Ovary (tissue), 10 donors: ENCODE measurements around the gene VGLL1. TPM values are rescaled to one million over a fixed set of nuclear protein-coding genes. Genes with fewer than 3 reads are reported as not detected.
A peak's percentile ranks its signal among the peaks of the same experiment; 100 is the strongest.

ENCODE experiments used
- DNase-seq, 5 donors: peaks; one replicate each; pipeline ENCODE4 v3.0.0-alpha.2; 2019 to 2020
- H3K27ac ChIP-seq, 2 donors: fragments of 200-600 bp; one replicate each; pipeline versions ENCODE4 v1.5.1 to v1.8.0; 2019 to 2022
- H3K27me3 ChIP-seq: fragments of 200-600 bp; one replicate; pipeline ENCODE4 v1.8.0; 2022
- H3K36me3 ChIP-seq: fragments of 200-600 bp; sonication (generic); one replicate; pipeline ENCODE4 v1.5.1; 2019
- H3K4me1 ChIP-seq: one replicate; pipeline ENCODE4 v1.8.1; 2013; ENCODE audit warnings: mild to moderate bottlenecking, moderate library complexity; ENCODE audit not compliant: insufficient read depth
- H3K4me3 ChIP-seq: fragments of 200-600 bp; sonication (generic); one replicate; pipeline ENCODE4 v1.5.1; 2017
- H3K9me3 ChIP-seq, 2 donors: fragments of 200-600 bp in 1 of 2; sonication (generic) in 1 of 2; one replicate each; pipeline versions ENCODE4 v1.5.1 to v1.8.1; 2013 to 2019; ENCODE audit warnings: mild to moderate bottlenecking in 1 of 2, moderate library complexity in 1 of 2
- EP300 ChIP-seq: sonication (generic); formaldehyde crosslinking; IDR thresholded peaks from one replicate; pipeline ENCODE4 v1.6.1; 2017; ENCODE audit warnings: antibody characterized with exemption
- POLR2A ChIP-seq: fragments of 450-650 bp; IDR thresholded peaks from one replicate; pipeline ENCODE4 v1.6.1; 2017; ENCODE audit warnings: antibody characterized with exemption, mild to moderate bottlenecking, moderate library complexity
- WGBS, 3 donors: extraction: QIAGEN DNeasy Blood & Tissue Kit in 1 of 3; methylation state at CpG; one replicate each; pipeline versions ENCODE4 v1.1.5 to v1.1.7; 2013 to 2017; 5-methylcytosine and 5-hydroxymethylcytosine counted together
- intact Hi-C, 4 donors: fragments of 100-400 bp; cut with DNase I; formaldehyde crosslinking; loops; one replicate each; pipeline versions ENCODE4 v1.11.0 to v1.15.1; 2022 to 2023
- long read RNA-seq, 3 donors: library from polyadenylated mRNA in 2 of 3; unstranded in 2 of 3; transcript quantifications; one replicate each; pipeline ENCODE4 v2.0.0 and lab custom pipeline, GENCODE V29; 2021 to 2026
- polyA plus RNA-seq, 2 donors: library from polyadenylated mRNA; stranded (reverse); fragments of 200-250 nt in 1 of 2; fragments of 350-450 nt in 1 of 2; fragmentation: Illumina TruSeq in 1 of 2; extraction: RNeasy Lipid Tissue Mini Kit (QIAGEN cat#74804) in 1 of 2; gene quantifications; one replicate each; pipeline ENCODE4 v1.2.3, GENCODE V29; 2013 to 2014
- total RNA-seq, 7 donors: library from RNA; depleted of rRNA in 2 of 7; stranded (reverse); fragments of >200 nt in 2 of 7; fragmentation: NEBNext Ultra II Directional in 3 of 7; extraction: Animal tissue kit (Norgen Biotek cat#: 25700) in 3 of 7; gene quantifications; one replicate each; pipeline versions ENCODE4 v1.1.0 to v1.2.4, GENCODE V29; 2016 to 2023
- TF ChIP-seq, protein P1 (sequence below), 3 donors: fragments of 450-650 bp in 2 of 3; fragments of 200-600 bp in 1 of 3; IDR thresholded peaks; one replicate each; pipeline versions ENCODE4 v1.5.1 to v1.8.0; 2016 to 2022; ENCODE audit warnings: antibody characterized with exemption in 3 of 3, mild to moderate bottlenecking in 1 of 3
- donor health status: DM: no; HTN: no; CAD: no; lungs with moderate emphysema.
- donor health status: DM: no; HTN: no; CAD: no.
- donor health status: Bipolar disorder and iron deficiency.
- donor health status: DM: yes; HTN: yes; CAD: no.
- donor health status: DM: no; HTN: no; CAD: no.
- donor health status: DM: yes; HTN: yes; CAD: no.

The VGLL1 gene, protein sequence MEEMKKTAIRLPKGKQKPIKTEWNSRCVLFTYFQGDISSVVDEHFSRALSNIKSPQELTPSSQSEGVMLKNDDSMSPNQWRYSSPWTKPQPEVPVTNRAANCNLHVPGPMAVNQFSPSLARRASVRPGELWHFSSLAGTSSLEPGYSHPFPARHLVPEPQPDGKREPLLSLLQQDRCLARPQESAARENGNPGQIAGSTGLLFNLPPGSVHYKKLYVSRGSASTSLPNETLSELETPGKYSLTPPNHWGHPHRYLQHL
- 1 to 10 TPM in 1 of 7 donors, under 1 TPM in 2, not detected in 4; 0.36 to 1.6 (median 0.92) TPM for total RNA-seq
- polyA plus RNA-seq: not detected
- long read RNA-seq, donor 1: 0 reads
- long read RNA-seq, donor 2: 0 reads
- long read RNA-seq, donor 3, partial matches to known transcripts: 0 of 1 reads
- long read RNA-seq, donor 3, other reads (novel, unspliced or antisense): 0 of 1 reads

DNA sequence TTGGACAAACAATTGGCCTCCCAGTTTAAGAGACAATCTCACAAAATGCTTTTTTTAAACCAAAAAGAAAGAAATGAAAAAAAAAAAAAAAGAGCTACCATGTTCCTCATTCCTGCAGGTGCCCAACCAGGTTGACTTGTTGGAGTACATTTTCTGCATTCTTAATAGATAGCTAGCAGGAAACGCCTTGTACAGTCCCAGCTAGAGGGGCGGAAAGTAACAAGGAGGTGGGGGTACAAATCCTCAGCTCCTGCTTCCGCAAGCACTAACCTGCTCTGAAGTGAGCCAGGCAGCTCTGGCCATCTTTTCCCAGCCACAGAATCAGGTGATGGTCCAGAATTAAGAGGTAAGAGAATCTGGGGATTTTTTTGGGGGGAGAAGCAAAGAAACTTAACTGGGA, at the start of gene VGLL1:
TSS of gene VGLL1 (plus strand) at position 265 of the 400 bp plus-strand sequence. CDS start 3,806 bp downstream, outside the sequence.
- 81 to 91% (median 87%) methylated on average over 3 of the region's 3 CpGs for WGBS, 3 donors

DNA sequence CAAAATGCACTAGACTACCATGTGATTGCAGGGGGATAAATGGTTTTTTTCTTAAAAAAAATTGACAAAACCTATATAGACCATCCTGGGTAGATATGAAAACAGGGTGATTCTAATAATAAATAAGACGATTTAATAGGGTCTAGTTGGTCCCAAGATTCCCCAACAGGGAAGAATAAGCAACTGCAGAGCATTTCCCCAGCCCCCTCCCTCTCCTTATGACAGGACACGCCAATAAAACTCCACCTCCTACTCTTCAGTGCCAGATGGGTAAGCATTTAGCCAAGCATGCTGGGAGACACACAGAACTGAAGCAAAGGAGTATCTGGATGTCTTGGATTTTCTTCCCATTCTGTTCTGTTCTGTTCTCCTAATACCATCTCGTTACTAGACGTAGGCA, 44.4 kb upstream of the VGLL1 start, which contains the start of gene BRS3:
TSS of gene BRS3 (plus strand) at position 301 of the 400 bp plus-strand sequence. CDS start 168 bp downstream, outside the sequence.
- H3K27me3 ChIP-seq: no peaks in the 10 kb centered on the region
- TF ChIP-seq POLR2A (no peak), EP300 (no peak)
- TF ChIP-seq, protein P1, sequence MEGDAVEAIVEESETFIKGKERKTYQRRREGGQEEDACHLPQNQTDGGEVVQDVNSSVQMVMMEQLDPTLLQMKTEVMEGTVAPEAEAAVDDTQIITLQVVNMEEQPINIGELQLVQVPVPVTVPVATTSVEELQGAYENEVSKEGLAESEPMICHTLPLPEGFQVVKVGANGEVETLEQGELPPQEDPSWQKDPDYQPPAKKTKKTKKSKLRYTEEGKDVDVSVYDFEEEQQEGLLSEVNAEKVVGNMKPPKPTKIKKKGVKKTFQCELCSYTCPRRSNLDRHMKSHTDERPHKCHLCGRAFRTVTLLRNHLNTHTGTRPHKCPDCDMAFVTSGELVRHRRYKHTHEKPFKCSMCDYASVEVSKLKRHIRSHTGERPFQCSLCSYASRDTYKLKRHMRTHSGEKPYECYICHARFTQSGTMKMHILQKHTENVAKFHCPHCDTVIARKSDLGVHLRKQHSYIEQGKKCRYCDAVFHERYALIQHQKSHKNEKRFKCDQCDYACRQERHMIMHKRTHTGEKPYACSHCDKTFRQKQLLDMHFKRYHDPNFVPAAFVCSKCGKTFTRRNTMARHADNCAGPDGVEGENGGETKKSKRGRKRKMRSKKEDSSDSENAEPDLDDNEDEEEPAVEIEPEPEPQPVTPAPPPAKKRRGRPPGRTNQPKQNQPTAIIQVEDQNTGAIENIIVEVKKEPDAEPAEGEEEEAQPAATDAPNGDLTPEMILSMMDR (IDR thresholded peaks at IDR 0.05): no peak
- H3K36me3 ChIP-seq: no peaks in the 10 kb centered on the region
- 54 to 69% (median 56%) methylated on average over 4 of the region's 4 CpGs for WGBS, 3 donors
- no peak within 1 kb of the TSS for H3K27ac ChIP-seq
- H3K4me1 ChIP-seq: no peaks in the 10 kb centered on the region
- intact Hi-C loops: loop anchor here in 1 of 4 donors (10.0 kb wide), 1 partner anchor 223 kb away; no protein-coding TSS in a partner anchor
- no peaks in the 10 kb centered on the region for H3K9me3 ChIP-seq
- no peak for DNase-seq
- H3K4me3 ChIP-seq: no peak within 1 kb of the TSS

More for the DNA sequence above, at the start of gene VGLL1:
- intact Hi-C loops: no loop called here
- Histone ChIP-seq H3K27me3 (no peaks in the 10 kb centered on the region), H3K27ac (no peak within 1 kb of the TSS), H3K36me3 (no peaks in the 10 kb centered on the region), H3K4me3 (no peak within 1 kb of the TSS), H3K4me1 (no peaks in the 10 kb centered on the region), H3K9me3 (no peaks in the 10 kb centered on the region)
- no peak for TF ChIP-seq EP300
- no peak for DNase-seq

DNA sequence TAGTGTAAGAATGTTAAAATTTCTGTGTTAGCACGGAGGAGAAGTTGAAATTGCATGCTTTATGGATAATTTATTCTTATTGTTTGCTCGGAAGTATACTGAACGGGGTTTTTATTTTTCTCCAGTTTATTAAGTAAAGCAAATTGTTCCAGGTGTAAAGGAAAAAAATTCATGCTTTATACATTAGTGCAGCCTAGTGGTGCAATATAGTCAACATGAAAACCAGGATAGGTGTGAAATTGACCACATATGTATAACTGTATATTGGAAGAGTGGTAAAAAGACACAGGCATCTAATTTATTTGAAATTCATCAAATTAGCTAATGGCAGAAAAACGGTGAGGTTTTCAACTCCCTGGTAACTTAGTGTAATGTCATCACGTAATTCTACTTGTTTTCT, 43.3 kb upstream of the VGLL1 start:
- TF ChIP-seq, protein P1 (IDR thresholded peaks at IDR 0.05): peak in 1 of 3 donors; percentile 7
- TF ChIP-seq EP300 (no peak), POLR2A (no peak)
- Histone ChIP-seq H3K4me3 (no peak overlapping the region), H3K9me3 (no peaks in the 10 kb centered on the region), H3K4me1 (no peaks in the 10 kb centered on the region), H3K36me3 (no peaks in the 10 kb centered on the region), H3K27ac (no peak overlapping the region), H3K27me3 (no peaks in the 10 kb centered on the region)
- DNase-seq: no peak
- 26 to 31% (median 27%) methylated on average over 5 of the region's 5 CpGs for WGBS, 3 donors
- intact Hi-C loops: loop anchor here in 1 of 4 donors (10.0 kb wide), 1 partner anchor 224 kb away; no protein-coding TSS in a partner anchor

DNA sequence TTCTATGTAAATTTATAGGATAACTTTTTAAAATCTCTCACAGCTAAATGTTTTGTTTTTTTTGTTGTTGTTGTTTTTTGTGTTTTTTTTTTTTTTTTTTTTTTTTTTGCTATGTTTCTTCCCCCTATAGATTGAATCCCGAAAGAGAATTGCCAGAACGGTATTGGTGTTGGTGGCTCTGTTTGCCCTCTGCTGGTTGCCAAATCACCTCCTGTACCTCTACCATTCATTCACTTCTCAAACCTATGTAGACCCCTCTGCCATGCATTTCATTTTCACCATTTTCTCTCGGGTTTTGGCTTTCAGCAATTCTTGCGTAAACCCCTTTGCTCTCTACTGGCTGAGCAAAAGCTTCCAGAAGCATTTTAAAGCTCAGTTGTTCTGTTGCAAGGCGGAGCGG, 40.2 kb upstream of the VGLL1 start:
- no peak overlapping the region for H3K4me3 ChIP-seq
- no peaks in the 10 kb centered on the region for H3K4me1 ChIP-seq
- WGBS, 3 donors: 59 to 72% (median 69%) methylated on average over 6 of the region's 6 CpGs
- TF ChIP-seq, protein P1 (IDR thresholded peaks at IDR 0.05): no peak
- TF ChIP-seq POLR2A (no peak), EP300 (no peak)
- no peaks in the 10 kb centered on the region for H3K27me3 ChIP-seq
- no peak for DNase-seq
- H3K9me3 ChIP-seq: no peaks in the 10 kb centered on the region
- intact Hi-C loops: loop anchor here in 2 of 4 donors (1.0 to 10.0 kb wide), 2 partner anchors 46 to 457 kb away; no protein-coding TSS in a partner anchor
- H3K36me3 ChIP-seq: no peaks in the 10 kb centered on the region
- H3K27ac ChIP-seq: no peak overlapping the region
